HG03135 (cell line): ENCODE data around the gene AGAP3.
A peak's percentile ranks its signal among the peaks of the same experiment; 100 is the strongest.
"Not testable (repeated sequence)": the region's sequence is repeated elsewhere in the genome, so short reads cannot be mapped to it uniquely, and the experiment has no call there.

Experiments
- ATAC-seq: cut with Tn5 transposase; IDR thresholded peaks from one replicate; pipeline ENCODE4 v1.9.1; 2021; ENCODE audit warnings: mild to moderate bottlenecking, moderate library complexity; ENCODE audit not compliant: unreplicated experiment

The AGAP3 gene

GRCh38 chr7:151085691-151086620 lies at the start of gene AGAP3:
TSS of gene AGAP3 (plus strand) at chr7:151086475. CDS start at chr7:151086742, 267 bp downstream.
- ATAC-seq: peak; percentile 49

DNA sequence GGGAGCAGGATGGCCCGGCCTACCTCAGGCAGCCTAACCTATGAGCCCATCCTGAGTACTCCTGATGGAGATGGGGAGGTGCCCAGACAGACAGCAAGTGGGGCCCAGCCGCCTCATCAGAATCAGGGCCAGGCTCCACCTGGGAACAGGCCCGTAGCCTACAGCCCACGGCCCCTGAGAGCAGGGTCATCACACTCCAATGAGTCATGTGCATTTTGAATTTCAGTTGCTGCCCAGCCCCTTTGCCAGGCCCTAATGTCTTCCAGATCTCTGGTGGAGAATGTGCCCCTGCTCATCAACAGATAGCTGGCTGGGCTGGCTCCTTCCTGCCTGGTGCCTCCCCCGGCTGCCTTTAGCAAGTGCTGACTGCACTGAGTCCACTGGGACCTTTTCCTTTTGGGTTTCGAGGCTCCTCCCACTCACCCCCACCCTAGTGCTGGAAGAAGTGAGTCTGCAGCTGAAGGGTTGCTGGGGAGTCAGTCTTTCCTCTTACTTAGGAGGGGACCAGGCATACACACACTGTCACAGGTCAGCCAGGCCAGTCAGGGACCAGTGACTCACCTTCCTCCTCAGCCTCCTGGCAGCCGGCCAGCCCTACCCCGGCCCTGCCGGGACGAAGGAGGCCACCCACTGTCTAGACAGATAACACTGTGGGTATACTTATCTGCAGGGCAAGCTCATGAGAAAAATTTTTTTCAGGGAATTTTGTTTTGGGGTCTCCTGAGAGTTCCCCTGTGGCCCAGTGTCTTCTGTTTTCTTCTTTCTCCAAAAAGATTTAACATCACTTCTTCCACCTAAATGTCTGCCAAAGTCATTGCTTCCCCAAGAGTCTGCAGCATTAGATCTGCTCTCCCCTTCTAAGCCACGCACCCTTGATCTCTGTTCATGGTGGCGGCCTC lies 47.1 kb upstream of the AGAP3 start:
- no peak for ATAC-seq

- no peak for ATAC-seq
Measured at GRCh38 chr7:151039850-151040548, 46.3 kb upstream of the AGAP3 start.

DNA sequence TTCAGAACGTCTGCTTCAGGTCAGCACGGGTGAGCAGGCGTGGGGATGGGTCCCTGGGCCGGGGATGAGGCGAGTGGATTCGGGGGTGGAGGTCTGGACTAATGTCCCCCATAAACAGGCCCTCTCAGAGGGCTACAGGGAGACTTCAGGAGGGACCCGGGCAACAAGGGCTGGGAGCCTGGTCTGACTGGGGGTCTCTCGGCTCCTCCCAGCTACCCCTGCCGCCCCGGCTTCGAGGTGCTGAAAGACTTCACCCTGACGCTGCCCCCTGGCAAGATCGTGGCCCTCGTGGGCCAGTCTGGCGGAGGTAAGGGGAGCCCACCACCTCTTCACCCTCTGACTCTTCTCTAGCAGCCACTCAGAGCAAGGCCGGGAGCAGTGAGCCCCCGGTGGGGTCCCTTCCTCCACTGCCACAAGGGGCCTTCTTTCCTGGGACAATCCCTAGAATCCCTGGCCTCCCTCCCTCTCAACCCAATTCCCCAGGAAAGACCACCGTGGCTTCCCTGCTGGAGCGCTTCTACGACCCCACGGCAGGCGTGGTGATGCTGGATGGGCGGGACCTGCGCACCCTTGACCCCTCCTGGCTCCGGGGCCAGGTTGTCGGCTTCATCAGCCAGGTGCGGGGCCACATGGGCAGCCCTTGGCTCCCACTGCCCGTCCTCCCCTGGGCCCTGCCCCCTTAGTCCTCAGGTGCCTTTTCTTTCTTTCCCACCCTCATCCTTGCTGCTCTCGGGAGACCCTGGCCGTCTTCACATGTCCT lies 45.5 kb upstream of the AGAP3 start:
- ATAC-seq: no peak

DNA sequence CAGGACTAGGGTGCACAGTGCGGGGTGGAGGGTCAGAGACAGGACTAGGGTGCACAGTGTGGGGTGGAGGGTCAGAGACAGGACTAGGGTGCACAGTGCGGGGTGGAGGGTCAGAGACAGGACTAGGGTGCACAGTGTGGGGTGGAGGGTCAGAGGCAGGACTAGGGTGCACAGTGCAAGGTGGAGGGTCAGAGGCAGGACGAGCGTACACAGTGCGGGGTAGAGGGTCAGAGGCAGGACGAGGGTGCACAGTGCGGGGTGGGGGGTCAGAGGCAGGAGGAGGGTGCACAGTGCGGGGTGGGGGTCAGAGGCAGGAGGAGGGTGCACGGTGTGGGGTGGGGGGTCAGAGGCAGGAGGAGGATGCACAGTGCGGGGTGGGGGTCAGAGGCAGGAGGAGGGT lies 42.8 kb upstream of the AGAP3 start:
- not testable (repeated sequence) for ATAC-seq

- no peak for ATAC-seq
Measured at GRCh38 chr7:151043959-151044358, 42.3 kb upstream of the AGAP3 start.

DNA sequence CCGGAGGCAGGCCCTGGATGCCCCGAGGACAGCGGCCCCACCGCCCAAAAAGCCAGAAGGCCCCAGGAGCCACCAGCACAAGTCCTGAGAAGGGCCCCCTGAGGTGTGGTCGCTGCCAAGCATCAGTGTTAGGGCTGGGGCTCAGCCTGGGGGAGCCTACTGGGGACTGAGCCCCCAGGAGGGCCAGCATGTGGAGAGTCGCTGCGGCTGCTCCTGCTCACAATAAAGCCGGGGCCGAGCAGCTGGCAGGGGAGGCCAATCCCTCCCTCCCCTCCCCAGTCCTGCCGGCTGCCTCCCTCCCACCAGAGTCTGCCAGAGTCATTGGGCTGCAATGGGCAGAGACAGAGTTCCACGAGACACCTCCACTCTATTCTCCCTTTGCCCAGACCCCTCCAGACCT lies 41.0 kb upstream of the AGAP3 start:
- ATAC-seq: no peak

DNA sequence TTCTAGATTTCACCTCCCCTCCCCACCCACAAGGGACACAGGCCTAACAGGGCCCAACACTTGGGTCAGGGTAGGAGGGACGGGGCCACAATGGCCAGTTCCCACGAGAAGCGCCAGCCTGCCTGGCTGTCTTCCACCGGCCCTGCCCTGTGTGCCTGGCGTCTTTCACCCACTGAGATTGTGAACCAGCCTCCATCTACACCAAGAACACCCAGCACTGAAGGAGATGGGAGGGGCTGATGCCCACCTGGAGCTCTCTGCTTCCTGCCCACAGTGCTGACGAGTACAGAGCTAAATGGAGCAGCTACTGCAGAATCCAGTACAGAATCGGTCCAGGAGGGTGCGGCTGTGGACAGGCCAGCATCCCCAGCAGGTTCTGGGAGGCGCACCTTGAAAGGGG lies 40.3 kb upstream of the AGAP3 start:
- ATAC-seq: no peak

DNA sequence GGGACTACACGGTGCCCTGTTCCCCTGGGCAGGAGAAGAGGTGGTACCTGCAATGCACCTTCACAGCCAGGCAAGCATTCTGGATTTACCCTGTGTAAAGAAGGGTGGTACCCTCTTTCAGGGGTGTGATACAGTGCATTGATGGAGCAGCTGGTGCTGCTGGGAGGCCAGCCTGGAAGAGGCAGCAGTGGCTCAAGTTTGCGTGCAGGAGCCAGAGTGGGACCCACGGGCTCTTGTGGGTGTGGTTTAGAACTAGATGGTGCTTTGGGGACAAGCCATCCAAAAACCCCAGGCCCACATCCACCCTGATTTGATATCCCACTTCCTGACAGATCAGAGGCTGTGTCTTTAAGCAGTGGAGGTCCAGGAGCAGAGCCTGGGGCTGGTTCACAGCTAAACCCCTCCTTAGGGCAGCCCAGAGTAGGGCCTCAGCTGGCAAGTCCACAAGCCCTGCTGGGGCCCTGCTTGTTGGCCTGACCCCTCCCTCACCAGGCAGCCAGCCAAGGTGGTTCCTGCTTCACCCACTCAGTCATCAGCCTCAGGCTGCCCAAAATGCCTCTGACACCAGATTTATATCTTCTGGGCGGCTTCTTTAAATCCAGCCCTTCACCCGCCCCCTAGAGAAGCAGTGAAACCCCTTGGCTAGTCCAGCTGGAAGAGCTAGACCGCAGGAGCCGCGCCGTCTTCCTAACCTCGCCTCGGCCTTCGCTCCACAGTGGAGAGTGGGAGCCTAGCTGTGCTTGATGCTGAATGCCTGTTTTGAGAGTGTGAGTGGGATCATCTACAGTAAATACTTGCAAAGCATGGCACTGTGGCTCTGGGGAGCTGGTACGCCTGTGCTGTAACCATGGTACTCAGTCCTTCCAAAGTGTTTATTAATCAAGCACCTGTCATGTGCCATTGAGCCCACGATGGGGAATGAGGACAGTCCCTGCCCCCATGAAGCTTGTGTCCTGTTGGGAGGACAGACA lies 39.4 kb upstream of the AGAP3 start:
- no peak for ATAC-seq

DNA sequence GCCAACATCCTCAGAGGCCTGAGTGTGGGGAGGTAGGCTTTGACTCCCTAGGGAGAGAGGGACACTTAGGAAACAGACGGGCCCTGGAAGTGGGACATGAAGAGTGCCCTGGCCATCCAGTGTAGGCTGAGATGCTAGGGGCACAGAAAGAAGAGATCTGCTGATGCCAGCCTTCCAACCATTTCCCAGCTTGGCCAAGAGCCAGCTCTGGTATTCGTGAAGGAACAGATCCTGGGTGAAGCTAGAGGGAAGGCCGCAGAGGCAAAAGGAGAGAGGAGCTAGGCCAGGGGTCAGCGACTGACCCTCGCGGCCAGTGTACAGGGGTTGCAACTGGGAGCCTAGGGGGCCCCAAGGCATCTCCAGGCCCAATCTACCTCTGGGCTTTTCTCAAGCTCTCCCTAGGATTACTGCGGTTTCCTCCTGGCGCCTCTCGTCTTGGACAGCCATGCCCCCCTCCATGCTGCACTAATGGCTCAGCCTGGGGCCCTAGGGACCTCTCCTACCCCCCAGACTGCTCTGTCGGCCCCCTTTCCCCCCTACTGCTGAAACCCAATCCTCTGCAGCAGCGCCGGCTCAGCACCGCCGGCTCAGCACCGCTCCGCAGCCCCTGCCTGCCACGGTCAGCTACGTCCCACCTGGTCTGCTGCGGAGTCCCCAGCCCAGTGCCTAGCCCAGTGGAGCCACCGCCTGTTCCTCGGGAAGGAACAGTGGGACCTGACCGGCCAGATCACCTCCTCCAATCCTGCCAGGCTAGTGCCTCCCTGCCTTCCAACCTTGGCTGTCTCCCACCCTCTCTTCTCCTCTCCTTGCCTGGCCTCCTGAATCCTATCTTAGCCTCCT lies 38.1 kb upstream of the AGAP3 start, which contains the start of gene ASIC3:
Gene ASIC3, plus strand, starts transcription at position 556 of the 840 bp plus-strand sequence. CDS start 355 bp downstream, outside the sequence.
- ATAC-seq: no peak

GRCh38 chr7:151048911-151049463 lies 37.3 kb upstream of the AGAP3 start:
- no peak for ATAC-seq

DNA sequence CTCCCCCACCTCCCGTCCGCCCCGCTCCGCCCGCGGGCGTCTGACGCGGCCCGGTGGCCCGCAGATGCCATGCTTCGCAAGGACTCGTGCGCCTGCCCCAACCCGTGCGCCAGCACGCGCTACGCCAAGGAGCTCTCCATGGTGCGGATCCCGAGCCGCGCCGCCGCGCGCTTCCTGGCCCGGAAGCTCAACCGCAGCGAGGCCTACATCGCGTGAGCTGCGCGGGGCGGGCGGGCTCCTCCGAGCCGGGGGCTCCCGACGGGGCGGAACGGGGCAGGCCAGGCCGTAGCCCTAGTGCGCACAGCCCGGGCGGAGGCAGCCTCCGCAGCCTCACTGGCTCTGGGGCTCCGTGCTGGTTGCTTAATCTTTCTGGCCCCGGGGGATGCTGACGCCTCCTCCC lies 35.2 kb upstream of the AGAP3 start:
- ATAC-seq: no peak

DNA sequence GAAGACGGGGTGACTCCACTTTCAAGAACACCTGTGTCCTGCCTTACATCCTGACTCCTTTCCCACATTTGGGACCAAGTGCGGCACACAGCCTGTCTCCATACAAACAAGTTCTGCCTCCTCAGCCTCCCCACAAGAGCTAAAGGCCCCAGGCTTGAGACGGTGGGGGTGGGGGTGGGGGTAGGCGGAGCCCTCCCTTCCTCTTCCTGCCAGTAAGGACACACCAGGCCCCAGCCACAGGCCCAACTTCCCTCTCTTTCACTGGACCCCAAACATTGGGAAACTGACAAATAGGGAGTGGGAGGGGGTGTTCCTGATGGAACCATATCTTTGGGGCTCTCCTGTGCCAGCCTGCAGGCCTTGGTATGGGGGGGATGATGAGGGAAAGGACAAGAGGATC lies 33.2 kb upstream of the AGAP3 start:
- no peak for ATAC-seq

GRCh38 chr7:151053751-151054150 lies 32.5 kb upstream of the AGAP3 start:
- ATAC-seq: no peak

GRCh38 chr7:151056283-151056665 lies 30.0 kb upstream of the AGAP3 start:
- no peak for ATAC-seq

GRCh38 chr7:151056666-151057505 lies 29.4 kb upstream of the AGAP3 start:
- ATAC-seq: no peak

GRCh38 chr7:151057506-151057988 lies 28.7 kb upstream of the AGAP3 start, which contains the start of gene CDK5:
TSS of gene CDK5 (minus strand) at chr7:151057897. CDS start at chr7:151057848, 49 bp downstream.
- ATAC-seq: peak; percentile 8
